ENCODE measurements around the gene DCXR.

- TF ChIP-seq GATA2 (IDR thresholded peaks at IDR 0.05; ENCODE audit: low read depth, low read length) (no peak), GATA3 (IDR thresholded peaks at IDR 0.05; ENCODE audit: low read depth, low read length) (no peak)
Observed at GRCh38 chr17:82023447-82024241, 13.9 kb downstream of the DCXR start.
